ENCODE data around the gene RIC8B.
"Not testable (repeated sequence)": the region's sequence is repeated elsewhere in the genome, so short reads cannot be mapped to it uniquely, and the experiment has no call there.

Gene RIC8B

GRCh38 chr12:106907411-106907810 is 132.9 kb downstream of the RIC8B start:
- DNase-seq, result no peak

- DNase-seq, result no peak
These were observed 133.4 kb downstream of the RIC8B start for GRCh38 chr12:106907846-106908245.

GRCh38 chr12:106908561-106908960 is 134.1 kb downstream of the RIC8B start:
- DNase-seq, result no peak

GRCh38 chr12:106910202-106910601 is 135.7 kb downstream of the RIC8B start:
- no peak for DNase-seq

- DNase-seq, result no peak
These were observed 137.1 kb downstream of the RIC8B start for GRCh38 chr12:106911581-106911980.

GRCh38 chr12:106913456-106913855 is 139.0 kb downstream of the RIC8B start:
- DNase-seq, result no peak

GRCh38 chr12:106914796-106915634 is 140.5 kb downstream of the RIC8B start:
- DNase-seq, result no peak

GRCh38 chr12:106915635-106916026 is 141.1 kb downstream of the RIC8B start:
- DNase-seq, result no peak

- DNase-seq, result no peak
These were observed 143.0 kb downstream of the RIC8B start for GRCh38 chr12:106917503-106917902.

- DNase-seq, result no peak
These were observed 144.3 kb downstream of the RIC8B start for GRCh38 chr12:106918746-106919145.

- DNase-seq, result no peak
These were observed 145.5 kb downstream of the RIC8B start for GRCh38 chr12:106919910-106920544.

GRCh38 chr12:106921976-106922375 is 147.5 kb downstream of the RIC8B start:
- not testable (repeated sequence) for DNase-seq

- DNase-seq, result not testable (repeated sequence)
These were observed 149.1 kb downstream of the RIC8B start for GRCh38 chr12:106923594-106923993.

GRCh38 chr12:106924268-106924861 is 149.9 kb downstream of the RIC8B start:
- no peak for DNase-seq

- DNase-seq, result no peak
These were observed 152.2 kb downstream of the RIC8B start for GRCh38 chr12:106926657-106927056.

GRCh38 chr12:106934277-106934676 is 159.8 kb downstream of the RIC8B start:
- no peak for DNase-seq
